SKM-1 (cell line): Measurements from ENCODE around the gene GPR31.
"Not testable (repeated sequence)": the region's sequence is repeated elsewhere in the genome, so short reads cannot be mapped to it uniquely, and the experiment has no call there.

ENCODE experiments used
- DNase-seq: peaks from one replicate; lab custom pipeline; 2025; ENCODE audit not compliant: unreplicated experiment; lab: John Stamatoyannopoulos, UW

The GPR31 gene

GRCh38 chr6:167157863-167158262 is at the start of gene GPR31:
GPR31 (minus strand) TSS chr6:167157980; CDS start chr6:167157831, 149 bp downstream.
- DNase-seq = no peak

GRCh38 chr6:167207527-167207926 is 49.7 kb upstream of the GPR31 start:
- DNase-seq = no peak

- DNase-seq = not testable (repeated sequence)
Measured at GRCh38 chr6:167205316-167205715, 47.5 kb upstream of the GPR31 start.

GRCh38 chr6:167204059-167204348 is 46.2 kb upstream of the GPR31 start:
- not testable (repeated sequence) for DNase-seq

- DNase-seq = not testable (repeated sequence)
Measured at GRCh38 chr6:167203261-167204058, 45.7 kb upstream of the GPR31 start.

GRCh38 chr6:167202613-167203012 is 44.8 kb upstream of the GPR31 start:
- not testable (repeated sequence) for DNase-seq

- no peak for DNase-seq
Measured at GRCh38 chr6:167200806-167201205, 43.0 kb upstream of the GPR31 start.

GRCh38 chr6:167195941-167196610 is 38.3 kb upstream of the GPR31 start:
- DNase-seq = not testable (repeated sequence)

GRCh38 chr6:167193515-167194125 is 35.8 kb upstream of the GPR31 start:
- DNase-seq = not testable (repeated sequence)

- not testable (repeated sequence) for DNase-seq
Measured at GRCh38 chr6:167191043-167191583, 33.3 kb upstream of the GPR31 start.

GRCh38 chr6:167187275-167187674 is 29.5 kb upstream of the GPR31 start:
- DNase-seq = not testable (repeated sequence)

GRCh38 chr6:167185101-167185500 is 27.3 kb upstream of the GPR31 start:
- not testable (repeated sequence) for DNase-seq

- DNase-seq = not testable (repeated sequence)
Measured at GRCh38 chr6:167182913-167183314, 25.1 kb upstream of the GPR31 start.

GRCh38 chr6:167181351-167181750 is 23.6 kb upstream of the GPR31 start:
- DNase-seq = not testable (repeated sequence)

GRCh38 chr6:167180086-167180485 is 22.3 kb upstream of the GPR31 start:
- not testable (repeated sequence) for DNase-seq

GRCh38 chr6:167178896-167179655 is 21.3 kb upstream of the GPR31 start:
- DNase-seq = not testable (repeated sequence)

- not testable (repeated sequence) for DNase-seq
Measured at GRCh38 chr6:167177271-167177670, 19.5 kb upstream of the GPR31 start.

- not testable (repeated sequence) for DNase-seq
Measured at GRCh38 chr6:167172011-167172410, 14.2 kb upstream of the GPR31 start.

GRCh38 chr6:167171300-167171699 is 13.5 kb upstream of the GPR31 start:
- not testable (repeated sequence) for DNase-seq

- not testable (repeated sequence) for DNase-seq
Measured at GRCh38 chr6:167169867-167170266, 12.1 kb upstream of the GPR31 start.

GRCh38 chr6:167168296-167168695 is 10.5 kb upstream of the GPR31 start:
- DNase-seq = not testable (repeated sequence)
